CD4-positive, alpha-beta T cell treated with Interferon gamma for 1 hour (primary cell): Measurements from ENCODE around the gene SPDYC.
A peak's percentile ranks its signal among the peaks of the same experiment; 100 is the strongest.

ENCODE experiments used
- DNase-seq: peaks from one replicate; pipeline ENCODE4 v3.0.0-alpha.2; 2020

SPDYC gene

DNA sequence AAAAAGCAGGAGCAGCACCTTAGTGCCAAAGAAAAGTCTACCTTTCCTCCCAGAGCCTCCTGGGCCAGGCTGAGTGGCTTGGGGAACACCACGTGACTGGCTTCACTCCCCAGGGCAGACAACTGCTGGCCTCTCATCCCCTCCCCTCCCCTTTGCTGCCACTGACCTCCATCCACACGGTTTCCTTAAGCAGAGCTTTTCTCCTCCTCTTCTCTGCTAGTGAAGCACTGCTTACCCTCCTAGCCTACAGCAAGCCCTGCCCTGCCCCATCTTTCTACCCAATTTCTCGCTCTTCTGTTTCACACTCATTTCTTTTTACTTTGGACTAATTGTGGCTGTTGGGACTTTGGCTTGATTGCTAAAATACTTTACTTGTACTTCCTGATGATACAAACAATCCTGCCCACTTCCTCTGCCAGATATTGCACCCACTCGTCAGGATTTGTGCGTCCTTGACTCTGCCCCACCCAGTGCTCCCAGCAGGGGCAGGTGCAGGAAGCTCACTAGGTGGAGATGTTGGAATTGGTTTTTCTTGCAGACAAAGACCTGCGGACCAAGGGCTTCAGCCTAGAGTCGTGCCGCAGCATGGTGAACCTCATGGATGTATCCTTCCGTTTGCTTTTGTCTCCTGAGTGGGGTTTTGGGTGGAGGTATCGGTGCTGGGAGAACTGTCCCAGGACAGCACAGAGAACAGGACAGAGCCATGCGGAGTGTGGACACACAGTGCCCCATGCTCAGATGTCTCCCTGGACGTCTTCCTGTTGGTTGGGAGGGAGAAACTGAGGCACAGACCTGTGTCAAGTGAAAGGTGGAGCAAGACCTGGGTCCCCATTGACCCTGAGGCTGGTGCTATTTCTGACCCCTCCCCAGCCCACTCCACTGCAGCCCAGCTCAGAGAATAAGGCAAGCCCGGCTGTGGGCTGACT lies 39.0 kb downstream of the SPDYC start:
- no peak for DNase-seq

DNA sequence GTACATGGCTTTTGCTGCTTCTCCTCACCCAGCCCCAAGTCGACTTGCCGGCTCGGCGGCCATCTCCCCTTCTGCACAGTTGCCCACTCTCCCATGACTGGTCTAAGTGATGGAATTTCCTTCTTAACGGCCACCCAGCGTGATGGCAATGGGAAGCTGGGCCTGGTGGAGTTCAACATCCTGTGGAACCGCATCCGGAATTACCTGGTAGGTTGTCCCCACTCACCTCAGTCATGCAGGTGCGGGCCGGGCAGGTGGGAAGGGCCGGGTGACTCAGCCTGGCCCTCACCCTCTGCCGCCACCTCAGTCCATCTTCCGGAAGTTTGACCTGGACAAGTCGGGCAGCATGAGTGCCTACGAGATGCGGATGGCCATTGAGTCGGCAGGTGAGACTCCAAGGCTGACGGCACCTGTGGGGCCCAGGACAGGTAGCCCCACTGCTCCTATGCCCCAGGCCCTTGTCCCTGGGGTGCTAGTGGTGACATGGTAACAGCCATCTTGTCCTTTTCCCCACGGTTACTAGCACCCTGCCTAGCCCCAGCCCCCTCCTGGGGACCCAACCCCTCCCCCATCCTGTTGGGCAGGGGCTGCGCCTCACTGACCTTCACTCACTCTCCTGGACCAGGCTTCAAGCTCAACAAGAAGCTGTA lies 39.8 kb downstream of the SPDYC start:
- DNase-seq: no peak

DNA sequence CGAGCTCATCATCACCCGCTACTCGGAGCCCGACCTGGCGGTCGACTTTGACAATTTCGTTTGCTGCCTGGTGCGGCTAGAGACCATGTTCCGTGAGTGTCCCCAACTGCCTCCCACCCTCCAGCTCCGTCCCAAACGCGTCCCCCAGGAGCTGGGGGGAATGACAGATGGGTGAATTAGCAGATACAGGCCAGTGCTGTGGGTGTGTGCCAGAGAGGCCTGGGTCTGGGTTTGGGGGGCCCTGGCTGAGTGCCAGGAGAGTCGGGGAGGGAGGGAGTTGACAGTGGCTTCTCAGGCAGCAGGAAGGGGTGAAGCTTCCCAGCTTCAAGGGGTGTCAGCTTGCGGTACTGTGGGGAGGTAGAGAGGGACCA lies 40.3 kb downstream of the SPDYC start:
- no peak for DNase-seq

DNA sequence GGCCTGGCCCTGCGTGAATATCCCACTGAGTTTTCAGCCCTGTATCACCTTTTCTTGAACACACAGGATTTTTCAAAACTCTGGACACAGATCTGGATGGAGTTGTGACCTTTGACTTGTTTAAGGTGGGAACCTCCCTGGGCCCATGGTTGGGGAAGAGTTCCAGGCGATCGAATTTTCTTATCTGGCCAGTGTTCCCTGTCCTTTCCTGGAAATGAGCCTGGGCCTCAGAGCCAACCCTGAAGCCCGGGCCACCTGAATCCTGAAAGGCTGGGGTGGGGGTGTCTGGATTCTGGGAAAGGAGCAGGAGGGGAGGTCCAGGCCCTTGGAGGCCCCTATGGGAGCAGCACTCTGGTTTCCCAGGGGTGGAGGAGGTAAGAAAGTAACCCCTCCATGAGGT lies 40.7 kb downstream of the SPDYC start:
- DNase-seq: no peak

DNA sequence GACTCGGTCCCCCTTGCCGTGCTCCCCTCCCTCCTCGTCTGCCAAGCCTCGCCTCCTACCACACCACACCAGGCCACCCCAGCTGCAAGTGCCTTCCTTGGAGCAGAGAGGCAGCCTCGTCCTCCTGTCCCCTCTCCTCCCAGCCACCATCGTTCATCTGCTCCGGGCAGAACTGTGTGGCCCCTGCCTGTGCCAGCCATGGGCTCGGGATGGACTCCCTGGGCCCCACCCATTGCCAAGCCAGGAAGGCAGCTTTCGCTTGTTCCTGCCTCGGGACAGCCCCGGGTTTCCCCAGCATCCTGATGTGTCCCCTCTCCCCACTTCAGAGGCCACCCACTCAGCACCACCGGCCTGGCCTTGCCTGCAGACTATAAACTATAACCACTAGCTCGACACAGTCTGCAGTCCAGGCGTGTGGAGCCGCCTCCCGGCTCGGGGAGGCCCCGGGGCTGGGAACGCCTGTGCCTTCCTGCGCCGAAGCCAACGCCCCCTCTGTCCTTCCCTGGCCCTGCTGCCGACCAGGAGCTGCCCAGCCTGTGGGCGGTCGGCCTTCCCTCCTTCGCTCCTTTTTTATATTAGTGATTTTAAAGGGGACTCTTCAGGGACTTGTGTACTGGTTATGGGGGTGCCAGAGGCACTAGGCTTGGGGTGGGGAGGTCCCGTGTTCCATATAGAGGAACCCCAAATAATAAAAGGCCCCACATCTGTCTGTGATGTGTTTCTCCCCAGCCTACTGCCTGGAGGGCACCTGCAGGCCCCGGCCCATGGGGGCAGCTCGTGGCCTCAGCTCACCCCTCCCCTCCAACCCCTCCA lies 41.5 kb downstream of the SPDYC start:
- no peak for DNase-seq

DNA sequence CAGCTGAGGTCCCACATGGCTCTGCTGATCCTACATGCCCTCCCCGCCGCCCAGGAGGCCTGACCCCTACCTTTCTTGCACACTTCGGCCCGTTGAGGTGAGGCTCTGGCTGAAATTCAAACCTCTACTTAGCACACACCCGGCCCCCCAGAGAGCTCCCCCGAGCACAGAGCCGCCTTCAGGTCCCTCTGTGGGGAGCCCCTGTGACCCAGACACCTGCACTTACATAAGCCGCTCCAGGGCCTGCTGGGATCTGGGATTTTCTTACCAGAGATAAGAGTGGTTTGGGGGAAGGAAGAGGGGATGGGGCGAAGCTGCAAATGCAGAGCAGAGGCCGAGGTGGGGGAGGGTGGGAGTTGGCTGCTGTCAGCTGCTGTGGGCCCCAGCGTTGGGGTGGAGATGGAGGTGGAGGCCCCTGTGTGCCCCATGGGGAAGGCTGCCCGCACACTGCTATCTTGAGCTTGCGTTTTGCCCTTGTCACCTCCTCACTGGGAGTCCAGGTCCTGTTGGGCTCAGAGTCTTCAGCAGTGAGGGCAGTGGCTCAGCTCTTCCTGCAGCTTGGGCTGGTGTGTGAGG lies 42.3 kb downstream of the SPDYC start:
- DNase-seq: no peak

DNA sequence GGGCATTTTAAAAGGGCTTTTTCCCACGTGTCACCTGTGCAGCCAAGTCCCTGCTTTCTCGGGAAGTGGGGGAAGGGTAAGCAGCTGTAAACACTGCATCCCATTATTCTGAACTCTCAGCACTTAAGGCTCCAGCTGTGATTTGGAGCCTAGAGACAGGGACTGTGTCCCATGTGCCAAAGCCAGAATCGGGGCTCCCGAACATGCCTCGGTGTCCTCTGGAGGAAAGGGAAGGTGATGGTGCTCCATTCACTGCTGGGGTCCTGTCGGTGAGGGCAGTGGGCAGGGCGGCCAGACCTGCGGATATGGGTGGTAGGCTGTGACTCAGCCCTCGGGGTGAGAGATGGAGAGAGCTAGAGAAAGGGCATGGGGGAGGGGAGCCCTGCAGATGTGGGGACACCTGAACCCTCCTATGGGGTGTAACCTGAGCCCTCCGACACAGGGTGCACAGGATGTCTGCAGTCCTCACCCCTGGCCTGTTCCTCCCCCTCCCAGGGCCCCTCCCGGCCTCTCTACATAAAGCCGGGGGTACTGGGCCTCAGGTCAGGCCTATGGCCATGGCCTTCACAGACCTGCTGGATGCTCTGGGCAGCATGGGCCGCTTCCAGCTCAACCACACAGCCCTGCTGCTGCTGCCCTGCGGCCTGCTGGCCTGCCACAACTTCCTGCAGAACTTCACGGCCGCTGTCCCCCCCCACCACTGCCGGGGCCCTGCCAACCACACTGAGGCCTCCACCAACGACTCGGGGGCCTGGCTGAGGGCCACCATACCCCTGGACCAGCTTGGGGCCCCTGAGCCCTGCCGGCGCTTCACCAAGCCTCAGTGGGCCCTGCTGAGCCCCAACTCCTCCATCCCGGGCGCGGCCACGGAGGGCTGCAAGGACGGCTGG lies 43.5 kb downstream of the SPDYC start:
- peak; percentile 17 for DNase-seq

DNA sequence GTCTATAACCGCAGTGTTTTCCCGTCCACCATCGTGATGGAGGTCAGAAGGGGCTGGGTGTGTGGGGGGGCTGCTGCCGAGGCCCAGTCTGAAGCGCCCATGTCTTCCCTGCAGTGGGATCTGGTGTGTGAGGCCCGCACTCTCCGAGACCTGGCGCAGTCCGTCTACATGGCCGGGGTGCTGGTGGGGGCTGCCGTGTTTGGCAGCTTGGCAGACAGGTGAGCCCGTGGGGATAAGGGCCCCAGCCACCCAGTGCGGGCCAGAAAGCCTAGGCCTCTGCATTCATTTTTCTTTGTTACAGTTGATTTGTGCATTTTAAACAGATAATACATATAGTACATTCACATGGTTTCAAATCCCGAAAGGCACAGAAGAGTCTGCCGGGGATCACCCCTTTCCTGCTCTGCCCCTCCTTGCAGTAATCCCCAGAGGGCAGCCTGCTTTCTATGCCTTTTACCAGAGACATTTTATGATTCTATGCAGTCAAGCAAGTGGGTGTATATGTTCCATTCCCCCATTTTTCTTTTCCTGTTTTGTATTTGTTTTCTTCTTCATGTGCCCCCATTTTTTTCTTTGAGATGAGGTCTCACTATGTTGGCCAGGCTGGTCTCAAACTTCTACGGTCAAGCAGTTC lies 44.3 kb downstream of the SPDYC start:
- DNase-seq: no peak

DNA sequence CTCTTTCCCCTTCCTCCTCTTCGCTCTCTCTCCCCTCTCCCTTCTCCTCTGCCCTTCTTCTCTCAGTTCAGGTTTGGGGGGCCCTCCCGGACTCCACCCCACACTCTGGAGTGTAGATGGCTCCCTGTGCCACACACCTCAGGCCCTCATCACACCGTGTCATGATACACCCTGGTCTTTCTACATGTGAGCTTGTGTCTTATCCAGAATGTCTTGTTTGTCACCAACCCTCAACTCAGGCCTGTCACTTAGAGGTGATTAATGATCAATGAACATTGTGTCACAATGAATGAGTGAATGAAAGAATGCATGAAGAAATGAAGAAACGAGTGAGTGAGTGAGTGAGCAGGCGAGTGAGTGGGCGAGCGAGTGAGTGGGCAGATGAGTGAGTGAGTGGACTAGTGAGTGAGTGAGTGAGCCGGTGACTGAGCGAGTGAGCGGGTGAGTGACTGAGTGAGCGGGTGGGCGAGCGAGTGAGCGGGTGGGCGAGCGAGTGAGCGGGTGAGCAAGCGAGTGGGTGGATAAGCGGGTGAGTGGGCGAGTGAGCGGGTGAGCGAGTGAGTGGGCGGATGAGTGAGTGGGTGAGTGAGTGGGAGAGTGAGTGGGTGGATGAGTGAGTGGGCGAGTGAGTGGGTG lies 45.5 kb downstream of the SPDYC start:
- DNase-seq: no peak

DNA sequence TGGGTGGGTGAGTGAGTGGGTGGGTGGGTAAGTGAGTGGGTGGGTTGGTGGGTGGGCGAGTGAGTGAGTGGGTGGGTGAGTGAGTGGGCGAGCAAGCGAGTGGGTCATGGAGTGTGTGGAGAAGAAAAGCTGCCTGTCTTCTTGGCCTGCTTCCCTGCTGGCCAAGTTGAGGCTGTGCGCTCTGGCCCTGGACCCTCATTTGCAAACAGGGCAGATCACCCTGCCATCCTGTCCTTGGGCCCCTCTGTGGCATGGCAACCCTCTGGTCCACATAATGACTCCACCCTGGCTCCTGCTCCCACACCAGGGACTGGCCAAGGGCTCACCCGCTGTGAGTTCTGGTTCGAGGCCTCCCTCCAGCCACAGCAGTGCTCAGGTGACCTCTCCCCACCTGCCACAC lies 46.8 kb downstream of the SPDYC start:
- no peak for DNase-seq

DNA sequence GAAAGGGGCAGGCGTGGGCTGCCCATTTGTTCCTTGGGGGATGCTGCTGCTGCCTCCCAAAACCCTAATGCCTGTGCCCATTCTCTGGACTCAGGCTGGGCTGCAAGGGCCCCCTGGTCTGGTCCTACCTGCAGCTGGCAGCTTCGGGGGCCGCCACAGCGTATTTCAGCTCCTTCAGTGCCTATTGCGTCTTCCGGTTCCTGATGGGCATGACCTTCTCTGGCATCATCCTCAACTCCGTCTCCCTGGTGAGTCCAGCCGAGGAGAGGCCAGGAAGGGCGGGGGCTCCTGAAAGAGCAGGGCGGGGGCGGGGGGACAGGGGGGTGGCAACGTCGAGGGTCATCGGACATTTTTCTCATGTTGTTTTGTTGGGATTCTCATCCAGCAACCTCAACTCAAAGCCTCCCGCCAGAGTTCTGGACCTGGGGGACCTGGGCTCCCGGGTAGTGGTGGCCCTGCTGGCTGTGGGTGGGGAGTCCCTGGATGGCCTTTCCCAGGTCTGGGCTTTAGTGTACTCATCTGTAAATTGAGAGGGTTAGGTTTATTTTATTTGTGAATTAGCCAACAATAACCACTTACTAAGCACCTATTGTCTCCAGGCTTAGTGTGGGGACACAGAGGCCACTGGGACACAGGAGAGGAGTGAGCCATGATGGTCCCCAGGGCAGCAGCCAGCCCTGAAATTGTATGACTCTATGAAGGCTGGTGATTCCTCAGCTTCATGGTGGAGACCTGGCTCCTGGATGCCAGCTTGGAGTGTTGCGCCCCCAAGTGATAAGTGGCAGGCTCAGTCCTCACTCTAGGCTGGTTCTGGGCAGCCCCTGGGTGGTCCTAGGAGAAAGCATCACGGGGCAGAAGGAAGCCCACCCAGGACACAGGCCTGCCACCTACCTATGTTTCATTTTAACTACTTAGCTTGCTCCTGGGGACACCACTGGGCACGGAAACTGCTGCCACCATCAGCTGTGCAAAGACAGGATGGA lies 47.7 kb downstream of the SPDYC start:
- no peak for DNase-seq

DNA sequence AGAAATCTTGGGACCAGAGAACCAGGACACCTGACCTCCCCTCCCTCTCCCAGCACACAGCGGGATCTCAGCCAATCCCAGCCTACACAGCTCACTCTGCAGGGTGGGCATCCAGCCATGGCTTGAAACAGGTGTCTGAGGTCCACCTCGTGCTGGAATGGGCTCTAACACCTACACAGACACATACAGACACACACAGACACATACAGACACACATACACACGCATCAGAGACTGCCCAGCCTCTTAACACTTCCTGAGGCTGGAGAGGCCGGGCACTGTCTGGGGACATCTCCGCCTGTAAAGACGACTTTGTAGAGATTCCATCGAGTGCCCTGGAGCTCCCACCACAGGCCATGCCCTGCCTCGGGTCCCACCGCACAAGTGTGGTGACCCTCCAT lies 48.4 kb downstream of the SPDYC start:
- no peak for DNase-seq

DNA sequence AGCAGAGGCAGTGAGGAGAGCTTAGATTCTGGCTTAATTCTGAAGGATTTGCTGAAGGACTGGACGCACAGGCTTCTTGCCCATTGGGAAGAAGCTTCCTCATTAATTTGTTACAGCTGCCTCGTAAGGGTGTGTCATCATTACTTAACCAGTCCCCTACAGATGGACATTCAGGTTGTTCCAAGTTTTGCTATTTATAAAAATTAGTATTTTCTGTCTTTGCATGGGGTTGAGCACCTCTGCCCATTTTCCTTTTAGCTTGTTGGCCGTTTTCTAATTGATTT lies 49.8 kb downstream of the SPDYC start:
- no peak for DNase-seq

DNA sequence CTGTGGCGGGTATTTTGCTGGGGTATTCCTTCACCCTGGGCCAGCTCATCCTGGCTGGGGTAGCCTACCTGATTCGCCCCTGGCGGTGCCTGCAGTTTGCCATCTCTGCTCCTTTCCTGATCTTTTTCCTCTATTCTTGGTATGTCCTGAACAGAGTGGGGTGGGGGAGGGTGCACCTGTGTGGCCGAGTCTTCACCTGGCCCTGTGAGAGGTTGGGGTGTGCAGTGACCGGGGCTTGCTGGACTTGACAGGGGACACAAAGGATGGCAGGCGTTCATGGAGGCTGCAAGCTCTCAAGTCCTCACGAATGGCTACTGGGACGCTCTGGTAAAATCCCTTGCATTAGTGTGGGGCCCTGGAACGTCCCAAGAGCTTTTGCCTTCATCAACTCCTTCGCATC lies 51.0 kb downstream of the SPDYC start:
- DNase-seq: no peak
